Right forelimb (tissue), 1 donor: ENCODE data around the gene PACS1.
A peak's percentile ranks its signal among the peaks of the same experiment; 100 is the strongest.

Experiments used
- DNase-seq: peaks from one replicate; pipeline ENCODE4 v3.0.0-alpha.2; 2018

The PACS1 gene

GRCh38 chr11:66280428-66280827 is 210.4 kb downstream of the PACS1 start:
- DNase-seq: no peak

- DNase-seq: no peak
Observed at GRCh38 chr11:66281001-66281400, 210.9 kb downstream of the PACS1 start.

GRCh38 chr11:66281776-66282467 is 211.8 kb downstream of the PACS1 start:
- DNase-seq: no peak

GRCh38 chr11:66282468-66283455 is 212.7 kb downstream of the PACS1 start:
- peak; percentile 97 for DNase-seq

- no peak for DNase-seq
Observed at GRCh38 chr11:66283461-66284105, 213.5 kb downstream of the PACS1 start.

- no peak for DNase-seq
Observed at GRCh38 chr11:66284526-66285078, 214.5 kb downstream of the PACS1 start.

GRCh38 chr11:66285250-66285947 is 215.3 kb downstream of the PACS1 start:
- DNase-seq: no peak

- no peak for DNase-seq
Observed at GRCh38 chr11:66286699-66287098, 216.6 kb downstream of the PACS1 start.

GRCh38 chr11:66287211-66287888 is 217.3 kb downstream of the PACS1 start:
- DNase-seq: no peak

- DNase-seq: no peak
Observed at GRCh38 chr11:66287889-66288670, 218.0 kb downstream of the PACS1 start.

GRCh38 chr11:66288671-66289547 is 218.8 kb downstream of the PACS1 start, which contains the start of gene YIF1A:
TSS of gene YIF1A (minus strand) at chr11:66289143. CDS start at chr11:66288985, 158 bp downstream.
- peak; percentile 98 for DNase-seq

- peak; percentile 91 for DNase-seq
Observed at GRCh38 chr11:66289548-66290329, 219.7 kb downstream of the PACS1 start.

- DNase-seq: peak; percentile 42
Observed at GRCh38 chr11:66290330-66290621, 220.2 kb downstream of the PACS1 start.

GRCh38 chr11:66291303-66291705 is 221.2 kb downstream of the PACS1 start:
- no peak for DNase-seq

- DNase-seq: no peak
Observed at GRCh38 chr11:66291706-66292542, 221.9 kb downstream of the PACS1 start, which contains the start of gene TMEM151A. TSS of gene TMEM151A (plus strand) at chr11:66291894. CDS start at chr11:66292014, 120 bp downstream.

GRCh38 chr11:66292543-66293332 is 222.7 kb downstream of the PACS1 start:
- DNase-seq: no peak

- DNase-seq: no peak
Observed at GRCh38 chr11:66293352-66293751, 223.3 kb downstream of the PACS1 start.
